SH-SY5Y (cell line): ENCODE results near the gene MYRF.

Experiments
- GATA2 ChIP-seq: IDR thresholded peaks from 2 replicates; pipeline ENCODE4 v1.6.1; 2011; ENCODE audit warnings: mild to moderate bottlenecking, low read depth, low read length
- GATA3 ChIP-seq: IDR thresholded peaks from 2 replicates; pipeline ENCODE4 v1.6.1; 2011; ENCODE audit warnings: low read depth, mild to moderate bottlenecking, low read length, moderate library complexity

- TF ChIP-seq GATA2 = no peak
- no peak for TF ChIP-seq GATA3
These were observed 4.9 kb downstream of the MYRF start for GRCh38 chr11:61757213-61757862.
